Measurements from ENCODE around the gene MRTFA. TPM values are rescaled to one million over a fixed set of nuclear protein-coding genes. Genes with fewer than 3 reads are reported as not detected.

The MRTFA gene
- total and polyA plus RNA-seq, 9 of the 15 experiments (the other 6 are each of a cell fraction or from before 2014, with no cell fraction given), result 0.84 to 21.1 (median 3.7) TPM

DNA sequence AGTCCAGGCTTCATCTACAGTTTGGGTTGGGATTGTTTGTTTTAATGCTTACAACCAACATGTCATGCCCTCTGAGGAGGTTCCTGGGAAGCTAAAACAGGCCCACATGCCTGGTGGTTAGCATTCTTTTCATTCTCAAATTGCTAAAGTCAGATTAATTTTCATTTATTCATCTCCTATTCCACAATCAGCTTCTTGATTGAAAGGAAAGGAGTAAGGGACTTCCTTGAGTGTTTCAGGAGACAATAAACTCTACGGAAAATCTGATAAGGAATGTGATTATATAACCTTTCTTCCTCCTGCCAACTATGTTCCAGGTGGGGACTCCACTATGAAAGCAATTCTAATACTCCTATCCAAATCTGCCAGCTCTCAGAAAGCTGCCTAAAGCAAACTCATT is 30.8 kb downstream of the MRTFA start:
- CTCF ChIA-PET (ENCODE audit: low intra/inter-chr PET ratio), result no interaction called here
- no peak for FAIRE-seq
- Histone ChIP-seq H3K79me2 (ENCODE audit: control insufficient read depth, insufficient read depth, low read length) (peaks cover 42% of the 10 kb centered on the region), H3K4me1 (replicated peaks in 1 of 2; ENCODE audit: control insufficient read depth in 2 of 2, insufficient read depth in 2 of 2, low read length in 2 of 2) (peaks cover 8 to 9% of the 10 kb centered on the region in 2 experiments), H3K9me3 (replicated peaks; ENCODE audit: control insufficient read depth, insufficient read depth, low read depth, low read length) (no peaks in the 10 kb centered on the region), H3K9ac (ENCODE audit: insufficient read depth in 1 of 2, low read depth in 2 of 2, low read length in 2 of 2) (no peak overlapping the region), H3K9me1 (ENCODE audit: control insufficient read depth, insufficient read depth, low read length) (peaks cover 2% of the 10 kb centered on the region), H3K36me3 (ENCODE audit: control insufficient read depth, insufficient read depth, low read length) (no peaks in the 10 kb centered on the region), H3K27ac (ENCODE audit: extremely low read depth, low read depth, low read length) (no peak overlapping the region), H4K20me1 (replicated peaks; ENCODE audit: control insufficient read depth, insufficient read depth, low read length) (no peaks in the 10 kb centered on the region), H3K4me2 (ENCODE audit: insufficient read depth, low read length) (no peak overlapping the region), H3K4me3 (no peak overlapping the region), H3K27me3 (ENCODE audit: control insufficient read depth in 2 of 2, insufficient read depth in 2 of 2, low read length in 2 of 2) (no peaks in the 10 kb centered on the region), H2AFZ (ENCODE audit: low read depth, low read length) (no peak overlapping the region)
- POLR2A ChIA-PET, result interaction anchor here (0.6 to 0.9 kb wide), 3 partner anchors 26 to 430 kb away, joined by 3 read pairs; no protein-coding TSS in a partner anchor
- in situ Hi-C loops (cut with MboI) (no loop called here), intact Hi-C loops (cut with micrococcal nuclease) (no loop called here)
- no peak for DNase-seq (ENCODE audit: extremely low read depth in 1 of 4, low spot score in 3 of 4)
- WGBS (ENCODE audit: insufficient coverage, low coverage, missing lambda C conversion rate), result 6% methylated on average over 1 of the region's 1 CpG
- no TSS peak for BruUV-seq (replicated peaks)
- no peak for ATAC-seq
- TF ChIP-seq HNRNPH1 (optimal IDR thresholded peaks at IDR 0.05; ENCODE audit: low read depth, low read length) (no peak), RBM34 (IDR thresholded peaks at IDR 0.05; ENCODE audit: borderline replicate concordance, insufficient read depth, low read length) (no peak), KLF13 (tag; IDR thresholded peaks at IDR 0.05; ENCODE audit: borderline replicate concordance, low read depth) (no peak), RBM39 (optimal IDR thresholded peaks at IDR 0.05; ENCODE audit: low read depth, low read length) (no peak), WHSC1 (IDR thresholded peaks at IDR 0.05; ENCODE audit: low read length) (no peak), MBD1 (CRISPR knock-in tag; IDR thresholded peaks at IDR 0.05) (no peak), NR4A1 (CRISPR knock-in tag; IDR thresholded peaks at IDR 0.05) (no peak), NR4A1 (tag; IDR thresholded peaks at IDR 0.05) (no peak), TAF1 (IDR thresholded peaks at IDR 0.05; ENCODE audit: control insufficient read depth, extremely low read depth, insufficient read depth, low read length, severe bottlenecking) (no peak), JUN (IDR thresholded peaks at IDR 0.05; ENCODE audit: borderline replicate concordance, low read depth, low read length) (no peak), JUN (CRISPR knock-in tag; IDR thresholded peaks at IDR 0.05; ENCODE audit: borderline replicate concordance) (no peak), ILF3 (IDR thresholded peaks at IDR 0.05; ENCODE audit: borderline replicate concordance) (no peak), ZNF232 (CRISPR knock-in tag; IDR thresholded peaks at IDR 0.05) (no peak), CBX2 (IDR thresholded peaks at IDR 0.05; ENCODE audit: insufficient read depth, low read length, poor library complexity, severe bottlenecking) (no peak)
- TF ChIP-seq, protein P1, sequence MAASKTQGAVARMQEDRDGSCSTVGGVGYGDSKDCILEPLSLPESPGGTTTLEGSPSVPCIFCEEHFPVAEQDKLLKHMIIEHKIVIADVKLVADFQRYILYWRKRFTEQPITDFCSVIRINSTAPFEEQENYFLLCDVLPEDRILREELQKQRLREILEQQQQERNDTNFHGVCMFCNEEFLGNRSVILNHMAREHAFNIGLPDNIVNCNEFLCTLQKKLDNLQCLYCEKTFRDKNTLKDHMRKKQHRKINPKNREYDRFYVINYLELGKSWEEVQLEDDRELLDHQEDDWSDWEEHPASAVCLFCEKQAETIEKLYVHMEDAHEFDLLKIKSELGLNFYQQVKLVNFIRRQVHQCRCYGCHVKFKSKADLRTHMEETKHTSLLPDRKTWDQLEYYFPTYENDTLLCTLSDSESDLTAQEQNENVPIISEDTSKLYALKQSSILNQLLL (CRISPR knock-in tag; IDR thresholded peaks at IDR 0.05; ENCODE audit: borderline replicate concordance), result no peak
- TF ChIP-seq, protein P2, sequence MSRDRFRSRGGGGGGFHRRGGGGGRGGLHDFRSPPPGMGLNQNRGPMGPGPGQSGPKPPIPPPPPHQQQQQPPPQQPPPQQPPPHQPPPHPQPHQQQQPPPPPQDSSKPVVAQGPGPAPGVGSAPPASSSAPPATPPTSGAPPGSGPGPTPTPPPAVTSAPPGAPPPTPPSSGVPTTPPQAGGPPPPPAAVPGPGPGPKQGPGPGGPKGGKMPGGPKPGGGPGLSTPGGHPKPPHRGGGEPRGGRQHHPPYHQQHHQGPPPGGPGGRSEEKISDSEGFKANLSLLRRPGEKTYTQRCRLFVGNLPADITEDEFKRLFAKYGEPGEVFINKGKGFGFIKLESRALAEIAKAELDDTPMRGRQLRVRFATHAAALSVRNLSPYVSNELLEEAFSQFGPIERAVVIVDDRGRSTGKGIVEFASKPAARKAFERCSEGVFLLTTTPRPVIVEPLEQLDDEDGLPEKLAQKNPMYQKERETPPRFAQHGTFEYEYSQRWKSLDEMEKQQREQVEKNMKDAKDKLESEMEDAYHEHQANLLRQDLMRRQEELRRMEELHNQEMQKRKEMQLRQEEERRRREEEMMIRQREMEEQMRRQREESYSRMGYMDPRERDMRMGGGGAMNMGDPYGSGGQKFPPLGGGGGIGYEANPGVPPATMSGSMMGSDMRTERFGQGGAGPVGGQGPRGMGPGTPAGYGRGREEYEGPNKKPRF (IDR thresholded peaks at IDR 0.05; ENCODE audit: low read depth, low read length), result no peak
